Hematopoietic multipotent progenitor cell treated with erythropoietin and hydrocortisone succinate and interleukin-3 and kit ligand, for 8 days (in vitro differentiated cells): Measurements from ENCODE around the gene RPL13.
A peak's percentile ranks its signal among the peaks of the same experiment; 100 is the strongest.
"Not testable (repeated sequence)": the region's sequence is repeated elsewhere in the genome, so short reads cannot be mapped to it uniquely, and the experiment has no call there.

Source experiments
- DNase-seq: peaks from one replicate; pipeline ENCODE4 v3.0.0-alpha.2; 2015

RPL13 gene

GRCh38 chr16:89564476-89565255 is 4.2 kb downstream of the RPL13 start:
- DNase-seq, result peak; percentile 37

GRCh38 chr16:89565256-89565505 is 4.7 kb downstream of the RPL13 start:
- DNase-seq, result no peak

GRCh38 chr16:89565506-89566372 is 5.3 kb downstream of the RPL13 start:
- peak; percentile 71 for DNase-seq

- no peak for DNase-seq
Observed at GRCh38 chr16:89567656-89568594, 7.4 kb downstream of the RPL13 start.

GRCh38 chr16:89569506-89570341 is 9.2 kb downstream of the RPL13 start:
- no peak for DNase-seq

GRCh38 chr16:89570342-89570923 is 10.0 kb downstream of the RPL13 start:
- DNase-seq, result no peak

- not testable (repeated sequence) for DNase-seq
Observed at GRCh38 chr16:89570983-89571598, 10.6 kb downstream of the RPL13 start.

- no peak for DNase-seq
Observed at GRCh38 chr16:89571636-89572035, 11.2 kb downstream of the RPL13 start.

GRCh38 chr16:89572073-89572484 is 11.6 kb downstream of the RPL13 start:
- no peak for DNase-seq

- DNase-seq, result no peak
Observed at GRCh38 chr16:89572485-89573205, 12.2 kb downstream of the RPL13 start.

- DNase-seq, result no peak
Observed at GRCh38 chr16:89573826-89574680, 13.6 kb downstream of the RPL13 start.

- DNase-seq, result peak; percentile 58
Observed at GRCh38 chr16:89574681-89575246, 14.3 kb downstream of the RPL13 start.

GRCh38 chr16:89575247-89576152 is 15.0 kb downstream of the RPL13 start, which contains the start of gene CPNE7:
CPNE7 (plus strand) TSS chr16:89575758; CDS start chr16:89575898, 140 bp downstream.
- no peak for DNase-seq

GRCh38 chr16:89576153-89577054 is 15.9 kb downstream of the RPL13 start:
- no peak for DNase-seq

GRCh38 chr16:89577055-89577759 is 16.7 kb downstream of the RPL13 start:
- no peak for DNase-seq

GRCh38 chr16:89579351-89579750 is 18.9 kb downstream of the RPL13 start:
- no peak for DNase-seq
